HCT116 (cell line): ENCODE measurements around the gene KIF26A. TPM values are rescaled to one million over a fixed set of nuclear protein-coding genes. Genes with fewer than 3 reads are reported as not detected.

Source experiments
- ATAC-seq: fragments of 200-7000 bp; cut with Tn5 transposase; 2 replicates; pipeline ENCODE4 v1.9.1; 2020; ENCODE audit warnings: mild to moderate bottlenecking, moderate library complexity
- BruUV-seq: library from RNA; stranded (reverse); fragments of 400-500 nt; replicated peaks from 2 replicates; lab custom pipeline; 2021; lab: Mats Ljungman, UMichigan
- CTCF ChIA-PET: fragments of 300-600 bp; sonication (Branson Sonifier 250); formaldehyde crosslinking; loops from one replicate; lab custom pipeline; 2021; ENCODE audit warnings: antibody characterized with exemption; lab: Charles Lee
- POLR2A ChIA-PET: fragments of 300-600, 350-600 bp; sonication (Branson Sonifier 250); formaldehyde crosslinking; loops from one replicate; lab custom pipeline; 2021; ENCODE audit warnings: antibody characterized with exemption; lab: Charles Lee
- RAD21 ChIA-PET, 2 experiments: fragments of 300-600 bp; sonication (Branson Sonifier 250); formaldehyde crosslinking; loops; one replicate each; lab custom pipeline; 2023; ENCODE audit warnings: low total read pairs in 2 of 2; ENCODE audit not compliant: uncharacterized antibody in 2 of 2, unreplicated experiment in 2 of 2, low non-redundant PET in 1 of 2; lab: Charles Lee
- DNase-seq: peaks from one replicate; pipeline ENCODE4 v3.0.0-alpha.2; 2010; ENCODE audit warnings: low read depth, low spot score
- H2AFZ ChIP-seq: fragments of 200-600 bp; shearing (Covaris generic), sonication (generic); 2 replicates; pipeline ENCODE4 v1.6.1; 2017; ENCODE audit warnings: low read depth, mixed run types, mixed read lengths, antibody characterized with exemption, low read length; ENCODE audit not compliant: poor library complexity, severe bottlenecking
- H3K27ac ChIP-seq: 2 replicates; pipeline ENCODE4 v1.5.1; 2012; ENCODE audit warnings: low read depth, low read length
- H3K27me3 ChIP-seq: fragments of 200-600 bp; sonication (generic); 2 replicates; pipeline ENCODE4 v1.6.1; 2016; ENCODE audit warnings: mixed run types, low read length, mixed read lengths; ENCODE audit not compliant: insufficient read depth
- H3K36me3 ChIP-seq, 2 experiments: fragments of 200-500 bp in 1 of 2; fragments of 200-600 bp in 1 of 2; sonication (Bioruptor generic) in 1 of 2; sonication (generic) in 1 of 2; 2 replicates each; pipeline versions ENCODE4 v1.5.1 to v1.6.1; 2014 to 2016; ENCODE audit warnings: low read length in 2 of 2, inconsistent platforms in 1 of 2, mixed read lengths in 1 of 2, mixed run types in 1 of 2; ENCODE audit not compliant: insufficient read depth in 2 of 2, control insufficient read depth in 1 of 2
- H3K4me1 ChIP-seq, 2 experiments: fragments of 200-600 bp in 1 of 2; sonication (generic) in 1 of 2; 2 replicates each; pipeline versions ENCODE4 v1.5.1 to v1.6.1; 2012 to 2017; ENCODE audit warnings: low read length in 2 of 2, inconsistent platforms in 1 of 2, mild to moderate bottlenecking in 1 of 2, mixed read lengths in 1 of 2, mixed run types in 1 of 2, moderate library complexity in 1 of 2; ENCODE audit not compliant: insufficient read depth in 2 of 2, control insufficient read depth in 1 of 2
- H3K4me2 ChIP-seq: fragments of 200-600 bp; sonication (generic); 2 replicates; pipeline ENCODE4 v1.6.1; 2017; ENCODE audit warnings: mixed run types, low read length, mixed read lengths
- H3K4me3 ChIP-seq, 2 experiments: fragments of 200-600 bp in 1 of 2; sonication (generic) in 1 of 2; replicated peaks in 1 of 2; 2 replicates each; pipeline ENCODE4 v1.5.1; 2011 to 2016; ENCODE audit warnings: low read length in 2 of 2, control low read depth in 1 of 2, low read depth in 1 of 2, mild to moderate bottlenecking in 1 of 2, mixed read lengths in 1 of 2, mixed run types in 1 of 2
- H3K79me2 ChIP-seq: fragments of 200-600 bp; sonication (generic); 2 replicates; pipeline ENCODE4 v1.6.1; 2017; ENCODE audit warnings: mild to moderate bottlenecking, mixed run types, low read length, moderate library complexity, mixed read lengths; ENCODE audit not compliant: insufficient read depth
- H3K9ac ChIP-seq: fragments of 200-600 bp; sonication (generic); 2 replicates; pipeline ENCODE4 v1.6.1; 2016; ENCODE audit warnings: low read length, mixed read lengths
- H3K9me2 ChIP-seq: fragments of 200-600 bp; sonication (generic), shearing (Covaris generic); 2 replicates; pipeline ENCODE4 v1.6.1; 2017; ENCODE audit warnings: mixed run types, mild to moderate bottlenecking, moderate library complexity; ENCODE audit not compliant: insufficient read depth
- H3K9me3 ChIP-seq, 2 experiments: fragments of 200-500 bp in 1 of 2; fragments of 200-600 bp in 1 of 2; sonication (Bioruptor generic) in 1 of 2; sonication (generic) in 1 of 2; 2 replicates each; pipeline ENCODE4 v1.6.1; 2014 to 2017; ENCODE audit warnings: low read length in 2 of 2, mixed read lengths in 2 of 2, inconsistent platforms in 1 of 2, low read depth in 1 of 2, mild to moderate bottlenecking in 1 of 2, mixed run types in 1 of 2, moderate library complexity in 1 of 2; ENCODE audit not compliant: control insufficient read depth in 1 of 2, insufficient read depth in 1 of 2
- H4K20me1 ChIP-seq: fragments of 200-600 bp; sonication (generic), shearing (Covaris generic); 2 replicates; pipeline ENCODE4 v1.6.1; 2017; ENCODE audit warnings: mixed run types, mild to moderate bottlenecking, moderate library complexity; ENCODE audit not compliant: insufficient read depth
- ATF3 ChIP-seq: IDR thresholded peaks from 2 replicates; pipeline ENCODE4 v1.6.1; 2012
- CBX3 ChIP-seq: IDR thresholded peaks from 2 replicates; pipeline ENCODE4 v1.6.1; 2012; ENCODE audit warnings: low read depth
- ELF1 ChIP-seq: IDR thresholded peaks from 2 replicates; pipeline ENCODE4 v1.6.1; 2012; ENCODE audit warnings: low read depth, borderline replicate concordance
- EZH2 ChIP-seq: fragments of 200-600 bp; sonication (generic); IDR thresholded peaks from 2 replicates; pipeline ENCODE4 v1.6.1; 2017; ENCODE audit warnings: antibody characterized with exemption, mixed run types
- EZH2phosphoT487 ChIP-seq: fragments of 200-600 bp; IDR thresholded peaks from 2 replicates; pipeline ENCODE4 v1.6.1; 2018; ENCODE audit warnings: antibody characterized with exemption, borderline replicate concordance
- FOSL1 ChIP-seq: IDR thresholded peaks from 2 replicates; pipeline ENCODE4 v1.6.1; 2012; ENCODE audit warnings: low read depth
- JUND ChIP-seq: IDR thresholded peaks from 2 replicates; pipeline ENCODE4 v1.6.1; 2012
- POLR2AphosphoS5 ChIP-seq: IDR thresholded peaks from 2 replicates; pipeline ENCODE4 v1.6.1; 2011; ENCODE audit warnings: mild to moderate bottlenecking, low read depth, low read length, moderate library complexity
- RAD21 ChIP-seq: IDR thresholded peaks from 2 replicates; pipeline ENCODE4 v1.6.1; 2012; ENCODE audit warnings: low read depth, mild to moderate bottlenecking
- SIN3A ChIP-seq: IDR thresholded peaks from 2 replicates; pipeline ENCODE4 v1.6.1; 2012; ENCODE audit warnings: low read depth
- SP1 ChIP-seq: IDR thresholded peaks from 2 replicates; pipeline ENCODE4 v1.6.1; 2012; ENCODE audit warnings: low read depth
- TCF7L2 ChIP-seq: IDR thresholded peaks from 2 replicates; pipeline ENCODE4 v1.7.0; 2011; ENCODE audit warnings: borderline replicate concordance, inconsistent platforms; ENCODE audit not compliant: insufficient read depth, insufficient read length; ENCODE audit errors: extremely low read depth
- YY1 ChIP-seq: IDR thresholded peaks from 2 replicates; pipeline ENCODE4 v1.6.1; 2011; ENCODE audit warnings: low read length, low read depth, moderate library complexity, mild to moderate bottlenecking; ENCODE audit not compliant: insufficient replicate concordance; ENCODE audit errors: extremely low read depth
- ZFX ChIP-seq: fragments of 450-650 bp; IDR thresholded peaks from 2 replicates; pipeline ENCODE4 v1.6.1; 2017
- ZNF274 ChIP-seq: fragments of 200-500 bp; sonication (Bioruptor generic); IDR thresholded peaks from 2 replicates; pipeline ENCODE4 v1.6.1; 2014; ENCODE audit warnings: mild to moderate bottlenecking, low read depth, low read length, inconsistent platforms
- intact Hi-C: fragments of 100-400 bp; cut with micrococcal nuclease; formaldehyde crosslinking; loops from 2 replicates; pipeline ENCODE4 v1.10.0; 2022
- total RNA-seq: library from RNA; stranded (reverse); gene quantifications from one replicate; pipeline ENCODE4 v1.2.1, GENCODE V29; 2021; ENCODE audit not compliant: unreplicated experiment
- TF ChIP-seq, protein P1 (sequence below), 3 experiments: fragments of 200-600 bp in 1 of 3; sonication (generic) in 1 of 3; IDR thresholded peaks in 2 of 3; conservative IDR thresholded peaks in 1 of 3; 2 replicates each; pipeline ENCODE4 v1.5.1; 2012 to 2017; ENCODE audit warnings: low read depth in 2 of 3, low read length in 2 of 3, antibody characterized with exemption in 1 of 3, borderline replicate concordance in 1 of 3, control low read depth in 1 of 3, mild to moderate bottlenecking in 1 of 3, mixed read lengths in 1 of 3, mixed run types in 1 of 3, moderate library complexity in 1 of 3; ENCODE audit not compliant: insufficient read depth in 1 of 3
- TF ChIP-seq, protein P2 (sequence below): IDR thresholded peaks from 2 replicates; pipeline ENCODE4 v1.6.1; 2011; ENCODE audit warnings: mild to moderate bottlenecking, low read length, moderate library complexity; ENCODE audit not compliant: insufficient replicate concordance; ENCODE audit errors: extremely low read depth

KIF26A gene
- total RNA-seq, 1 experiment from 2014 or later, result 10.2 TPM

- TF ChIP-seq, protein P1, sequence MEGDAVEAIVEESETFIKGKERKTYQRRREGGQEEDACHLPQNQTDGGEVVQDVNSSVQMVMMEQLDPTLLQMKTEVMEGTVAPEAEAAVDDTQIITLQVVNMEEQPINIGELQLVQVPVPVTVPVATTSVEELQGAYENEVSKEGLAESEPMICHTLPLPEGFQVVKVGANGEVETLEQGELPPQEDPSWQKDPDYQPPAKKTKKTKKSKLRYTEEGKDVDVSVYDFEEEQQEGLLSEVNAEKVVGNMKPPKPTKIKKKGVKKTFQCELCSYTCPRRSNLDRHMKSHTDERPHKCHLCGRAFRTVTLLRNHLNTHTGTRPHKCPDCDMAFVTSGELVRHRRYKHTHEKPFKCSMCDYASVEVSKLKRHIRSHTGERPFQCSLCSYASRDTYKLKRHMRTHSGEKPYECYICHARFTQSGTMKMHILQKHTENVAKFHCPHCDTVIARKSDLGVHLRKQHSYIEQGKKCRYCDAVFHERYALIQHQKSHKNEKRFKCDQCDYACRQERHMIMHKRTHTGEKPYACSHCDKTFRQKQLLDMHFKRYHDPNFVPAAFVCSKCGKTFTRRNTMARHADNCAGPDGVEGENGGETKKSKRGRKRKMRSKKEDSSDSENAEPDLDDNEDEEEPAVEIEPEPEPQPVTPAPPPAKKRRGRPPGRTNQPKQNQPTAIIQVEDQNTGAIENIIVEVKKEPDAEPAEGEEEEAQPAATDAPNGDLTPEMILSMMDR (IDR thresholded peaks at IDR 0.05 in 2 of 3, conservative IDR thresholded peaks at IDR 0.05 in 1 of 3; ENCODE audit: borderline replicate concordance in 1 of 3, insufficient read depth in 1 of 3, low read depth in 2 of 3, low read length in 2 of 3), result no peak
- TF ChIP-seq EZH2phosphoT487 (no peak), SIN3A (no peak), CBX3 (no peak), RAD21 (no peak)
These were observed 73.4 kb downstream of the KIF26A start (continued) for GRCh38 chr14:104211741-104212140.

DNA sequence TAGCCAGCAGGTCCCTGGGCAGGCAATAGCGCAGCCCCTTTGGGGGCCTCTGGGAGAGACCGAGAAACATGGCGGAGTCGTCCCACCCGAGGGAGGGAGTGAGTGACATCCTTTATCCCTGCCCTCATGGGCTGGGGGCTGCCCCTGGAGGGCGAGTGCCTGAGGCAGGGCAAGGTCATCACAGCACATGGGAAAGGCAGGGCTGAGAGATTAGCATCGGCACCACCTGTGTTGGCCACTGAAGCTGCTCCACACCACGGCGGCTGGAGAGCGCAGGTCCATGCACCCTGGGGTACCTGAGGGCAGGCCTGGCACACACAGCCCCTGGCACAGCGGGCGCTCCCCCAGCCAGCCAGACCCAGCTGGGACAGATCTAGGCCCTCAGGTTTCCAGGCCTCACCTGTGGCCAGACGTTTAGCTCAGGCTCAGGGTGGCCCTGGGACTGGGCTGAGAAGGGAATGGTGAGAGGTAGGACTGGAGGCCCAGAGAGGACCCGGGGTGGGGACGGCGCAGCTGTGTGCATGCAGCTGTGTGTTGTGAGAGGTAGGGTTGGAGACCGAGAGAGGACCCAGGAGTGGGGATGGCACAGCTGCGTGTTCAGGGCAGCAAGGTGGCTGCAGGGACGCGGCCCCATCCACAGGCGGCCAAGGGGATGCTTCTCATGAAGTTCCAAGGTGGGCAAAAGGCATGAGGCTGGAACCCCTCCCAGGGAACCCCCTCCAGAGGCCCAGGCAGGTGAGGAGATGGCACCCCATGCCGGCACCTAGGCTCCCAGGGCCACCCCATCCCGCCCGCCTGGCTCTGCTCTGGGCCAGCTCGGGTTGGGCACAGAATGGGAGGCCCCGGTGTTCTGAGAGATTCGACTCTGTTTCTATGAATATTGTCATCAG lies 74.1 kb downstream of the KIF26A start:
- H3K9me3 ChIP-seq, result no peaks in the 10 kb centered on the region
- H3K27ac ChIP-seq, result no peak overlapping the region
- no peak overlapping the region for H3K9ac ChIP-seq
- ChIA-PET POLR2A (no interaction called here), RAD21 (no interaction called here), CTCF (no interaction called here)
- no peaks in the 10 kb centered on the region for H3K27me3 ChIP-seq
- no TSS peak for BruUV-seq
- no peak overlapping the region for H3K4me3 ChIP-seq
- H3K36me3 ChIP-seq, result no peaks in the 10 kb centered on the region
- no peak for ATAC-seq
- no peak overlapping the region for H3K4me2 ChIP-seq
- DNase-seq, result no peak
- intact Hi-C loops, result no loop called here
- H4K20me1 ChIP-seq, result no peaks in the 10 kb centered on the region
- no peaks in the 10 kb centered on the region for H3K4me1 ChIP-seq
- no peaks in the 10 kb centered on the region for H3K79me2 ChIP-seq
- no peaks in the 10 kb centered on the region for H3K9me2 ChIP-seq
- no peak overlapping the region for H2AFZ ChIP-seq
- no peak for TF ChIP-seq ATF3
- TF ChIP-seq SIN3A, result no peak
- TF ChIP-seq ELF1, result no peak
- TF ChIP-seq POLR2AphosphoS5, result no peak
- no peak for TF ChIP-seq EZH2
- TF ChIP-seq, protein P1 (IDR thresholded peaks at IDR 0.05 in 2 of 3, conservative IDR thresholded peaks at IDR 0.05 in 1 of 3; ENCODE audit: borderline replicate concordance in 1 of 3, insufficient read depth in 1 of 3, low read depth in 2 of 3, low read length in 2 of 3), result no peak
- no peak for TF ChIP-seq SP1
- no peak for TF ChIP-seq CBX3
- TF ChIP-seq YY1, result no peak
- TF ChIP-seq, protein P2, sequence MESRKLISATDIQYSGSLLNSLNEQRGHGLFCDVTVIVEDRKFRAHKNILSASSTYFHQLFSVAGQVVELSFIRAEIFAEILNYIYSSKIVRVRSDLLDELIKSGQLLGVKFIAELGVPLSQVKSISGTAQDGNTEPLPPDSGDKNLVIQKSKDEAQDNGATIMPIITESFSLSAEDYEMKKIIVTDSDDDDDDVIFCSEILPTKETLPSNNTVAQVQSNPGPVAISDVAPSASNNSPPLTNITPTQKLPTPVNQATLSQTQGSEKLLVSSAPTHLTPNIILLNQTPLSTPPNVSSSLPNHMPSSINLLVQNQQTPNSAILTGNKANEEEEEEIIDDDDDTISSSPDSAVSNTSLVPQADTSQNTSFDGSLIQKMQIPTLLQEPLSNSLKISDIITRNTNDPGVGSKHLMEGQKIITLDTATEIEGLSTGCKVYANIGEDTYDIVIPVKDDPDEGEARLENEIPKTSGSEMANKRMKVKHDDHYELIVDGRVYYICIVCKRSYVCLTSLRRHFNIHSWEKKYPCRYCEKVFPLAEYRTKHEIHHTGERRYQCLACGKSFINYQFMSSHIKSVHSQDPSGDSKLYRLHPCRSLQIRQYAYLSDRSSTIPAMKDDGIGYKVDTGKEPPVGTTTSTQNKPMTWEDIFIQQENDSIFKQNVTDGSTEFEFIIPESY, result no peak
- TF ChIP-seq ZFX, result no peak
- TF ChIP-seq TCF7L2, result no peak
- no peak for TF ChIP-seq JUND
- no peak for TF ChIP-seq FOSL1
- TF ChIP-seq ZNF274, result no peak
